CD14-positive monocyte (primary cell): Measurements from ENCODE around the gene CC2D2A. TPM values are rescaled to one million over a fixed set of nuclear protein-coding genes. Genes with fewer than 3 reads are reported as not detected.

ENCODE experiments used
- DNase-seq, 3 donors: peaks; one replicate each; pipeline ENCODE4 v3.0.0-alpha.2; 2011 to 2022
- H2AFZ ChIP-seq: 2 replicates; pipeline ENCODE4 v1.6.0; 2012; ENCODE audit warnings: mild to moderate bottlenecking, low read depth, low read length, inconsistent platforms; ENCODE audit not compliant: insufficient read depth, poor library complexity, severe bottlenecking
- H3K27ac ChIP-seq, 2 donors: 1 replicate in 1 of 2; 2 replicates in 1 of 2; pipeline ENCODE4 v1.5.1; 2012 to 2013; ENCODE audit warnings: low read length in 2 of 2, control low read depth in 1 of 2, inconsistent platforms in 1 of 2, low read depth in 1 of 2, mild to moderate bottlenecking in 1 of 2
- H3K27me3 ChIP-seq, 2 donors: one replicate each; pipeline versions ENCODE4 v1.6.0 to v1.6.1; 2011 to 2013; ENCODE audit warnings: low read length in 2 of 2; ENCODE audit not compliant: control insufficient read depth in 2 of 2, insufficient read depth in 2 of 2
- H3K36me3 ChIP-seq, 2 donors: replicated peaks in 1 of 2; 1 replicate in 1 of 2; 2 replicates in 1 of 2; pipeline versions ENCODE4 v1.5.1 to v1.6.1; 2012 to 2013; ENCODE audit warnings: low read length in 2 of 2, control low read depth in 1 of 2, inconsistent platforms in 1 of 2, mild to moderate bottlenecking in 1 of 2; ENCODE audit not compliant: insufficient read depth in 2 of 2, control insufficient read depth in 1 of 2
- H3K4me1 ChIP-seq, 2 donors: 1 replicate in 1 of 2; 2 replicates in 1 of 2; pipeline versions ENCODE4 v1.5.1 to v1.6.1; 2012 to 2013; ENCODE audit warnings: low read length in 2 of 2, control low read depth in 1 of 2, inconsistent platforms in 1 of 2, mild to moderate bottlenecking in 1 of 2, moderate library complexity in 1 of 2; ENCODE audit not compliant: insufficient read depth in 2 of 2, control insufficient read depth in 1 of 2
- H3K4me2 ChIP-seq: replicated peaks from 2 replicates; pipeline ENCODE3; 2012; ENCODE audit warnings: low read length, moderate library complexity, mild to moderate bottlenecking; ENCODE audit not compliant: poor library complexity, severe bottlenecking; ENCODE audit errors: extremely low read depth
- H3K4me3 ChIP-seq, 3 experiments: fragments of 200-600 bp in 1 of 3; sonication (generic) in 1 of 3; replicated peaks in 1 of 3; 1 replicate in 2 of 3; 2 replicates in 1 of 3; pipeline ENCODE4 v1.5.1; 2011 to 2013; ENCODE audit warnings: low read length in 3 of 3, mild to moderate bottlenecking in 3 of 3, control low read depth in 2 of 3, low read depth in 2 of 3, inconsistent platforms in 1 of 3, moderate library complexity in 1 of 3
- H3K79me2 ChIP-seq: 2 replicates; pipeline ENCODE4 v1.6.0; 2012; ENCODE audit warnings: mild to moderate bottlenecking, control low read depth, inconsistent platforms, low read length, moderate library complexity; ENCODE audit not compliant: insufficient read depth
- H3K9ac ChIP-seq: 2 replicates; pipeline ENCODE4 v1.6.0; 2017; ENCODE audit warnings: low read length, mild to moderate bottlenecking; ENCODE audit not compliant: insufficient read depth, poor library complexity, severe bottlenecking
- H3K9me3 ChIP-seq, 2 donors: replicated peaks in 1 of 2; 1 replicate in 1 of 2; 2 replicates in 1 of 2; pipeline versions ENCODE4 v1.5.1 to v1.6.1; 2012 to 2013; ENCODE audit warnings: low read length in 2 of 2, control low read depth in 1 of 2; ENCODE audit not compliant: control insufficient read depth in 1 of 2, insufficient read depth in 1 of 2
- H4K20me1 ChIP-seq: 2 replicates; pipeline ENCODE4 v1.6.0; 2012; ENCODE audit warnings: mild to moderate bottlenecking, low read length, control low read depth, moderate library complexity; ENCODE audit not compliant: insufficient read depth
- H3K27ac Mint-ChIP-seq, 7 donors: one replicate each; pipeline ENCODE4 v1.8.0; 2020; ENCODE audit warnings: mild to moderate bottlenecking in 7 of 7, mixed read lengths in 7 of 7, moderate library complexity in 6 of 7, inconsistent platforms in 2 of 7
- H3K27me3 Mint-ChIP-seq, 3 donors: one replicate each; pipeline ENCODE4 v1.8.0; 2021 to 2022; ENCODE audit warnings: low read depth in 3 of 3, mild to moderate bottlenecking in 3 of 3, mixed read lengths in 3 of 3, moderate library complexity in 3 of 3, inconsistent platforms in 1 of 3
- H3K36me3 Mint-ChIP-seq, 2 donors: one replicate each; pipeline ENCODE4 v1.8.0; 2020; ENCODE audit warnings: mixed read lengths in 2 of 2, inconsistent platforms in 1 of 2, mild to moderate bottlenecking in 1 of 2
- H3K4me1 Mint-ChIP-seq: one replicate; pipeline ENCODE4 v1.8.0; 2020; ENCODE audit warnings: mild to moderate bottlenecking, mixed read lengths
- H3K4me3 Mint-ChIP-seq, 2 donors: one replicate each; pipeline ENCODE4 v1.8.0; 2020; ENCODE audit warnings: mild to moderate bottlenecking in 2 of 2, mixed read lengths in 2 of 2, moderate library complexity in 1 of 2
- H3K9me3 Mint-ChIP-seq, 7 donors: one replicate each; pipeline ENCODE4 v1.8.0; 2020 to 2022; ENCODE audit warnings: mixed read lengths in 7 of 7, mild to moderate bottlenecking in 6 of 7, moderate library complexity in 6 of 7, inconsistent platforms in 2 of 7
- WGBS: methylation state at CpG from one replicate; pipeline ENCODE4 v1.1.5; 2013; ENCODE audit warnings: missing lambda C conversion rate; ENCODE audit not compliant: insufficient coverage; 5-methylcytosine and 5-hydroxymethylcytosine counted together
- intact Hi-C, 2 donors: fragments of 100-400 bp; cut with micrococcal nuclease; formaldehyde crosslinking; loops; one replicate each; pipeline versions ENCODE4 v1.15.0 to v1.15.1; 2023
- polyA plus RNA-seq, 3 donors: library from polyadenylated mRNA; depleted of rRNA in 1 of 3; unstranded in 2 of 3; stranded (reverse) in 1 of 3; fragments of 300-500 nt in 2 of 3; fragments of >200 nt in 1 of 3; fragmentation: Illumina TruSeq in 2 of 3; gene quantifications; 1 replicate in 2 of 3; 2 replicates in 1 of 3; pipeline ENCODE4 v1.2.3, GENCODE V29; 2012 to 2021
- TF ChIP-seq, protein P1 (sequence below): fragments of 200-600 bp; IDR thresholded peaks from one replicate; pipeline ENCODE4 v1.8.0; 2022; ENCODE audit warnings: antibody characterized with exemption, mild to moderate bottlenecking

The CC2D2A gene
- polyA plus RNA-seq, 3 donors: 1.7 to 2.5 (median 1.9) TPM

GRCh38 chr4:15544248-15544729 lies 74.6 kb downstream of the CC2D2A start:
- peaks cover 35 to 57% of the 10 kb centered on the region in 2 donors for H3K36me3 Mint-ChIP-seq
- no peak overlapping the region for H3K9ac ChIP-seq
- no peaks in the 10 kb centered on the region for H3K4me1 ChIP-seq
- H3K36me3 ChIP-seq: peaks cover 17 to 39% of the 10 kb centered on the region in 2 donors
- H3K27ac Mint-ChIP-seq: peak overlapping the region in 1 of 7 donors; percentile 77
- no peaks in the 10 kb centered on the region for H4K20me1 ChIP-seq
- H3K27me3 ChIP-seq: no peaks in the 10 kb centered on the region
- no peak overlapping the region for H2AFZ ChIP-seq
- H3K4me3 ChIP-seq: no peak overlapping the region
- no peak overlapping the region for H3K4me2 ChIP-seq
- H3K9me3 ChIP-seq: no peaks in the 10 kb centered on the region
- no peaks in the 10 kb centered on the region for H3K79me2 ChIP-seq
- TF ChIP-seq, protein P1, sequence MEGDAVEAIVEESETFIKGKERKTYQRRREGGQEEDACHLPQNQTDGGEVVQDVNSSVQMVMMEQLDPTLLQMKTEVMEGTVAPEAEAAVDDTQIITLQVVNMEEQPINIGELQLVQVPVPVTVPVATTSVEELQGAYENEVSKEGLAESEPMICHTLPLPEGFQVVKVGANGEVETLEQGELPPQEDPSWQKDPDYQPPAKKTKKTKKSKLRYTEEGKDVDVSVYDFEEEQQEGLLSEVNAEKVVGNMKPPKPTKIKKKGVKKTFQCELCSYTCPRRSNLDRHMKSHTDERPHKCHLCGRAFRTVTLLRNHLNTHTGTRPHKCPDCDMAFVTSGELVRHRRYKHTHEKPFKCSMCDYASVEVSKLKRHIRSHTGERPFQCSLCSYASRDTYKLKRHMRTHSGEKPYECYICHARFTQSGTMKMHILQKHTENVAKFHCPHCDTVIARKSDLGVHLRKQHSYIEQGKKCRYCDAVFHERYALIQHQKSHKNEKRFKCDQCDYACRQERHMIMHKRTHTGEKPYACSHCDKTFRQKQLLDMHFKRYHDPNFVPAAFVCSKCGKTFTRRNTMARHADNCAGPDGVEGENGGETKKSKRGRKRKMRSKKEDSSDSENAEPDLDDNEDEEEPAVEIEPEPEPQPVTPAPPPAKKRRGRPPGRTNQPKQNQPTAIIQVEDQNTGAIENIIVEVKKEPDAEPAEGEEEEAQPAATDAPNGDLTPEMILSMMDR: no peak
- no peak overlapping the region for H3K27ac ChIP-seq
- no peaks in the 10 kb centered on the region for H3K27me3 Mint-ChIP-seq
- no peak overlapping the region for H3K4me3 Mint-ChIP-seq
- no CpG with 5 or more reads among the region's 1 CpG for WGBS
- intact Hi-C loops: no loop called here
- peaks cover 5% of the 10 kb centered on the region for H3K4me1 Mint-ChIP-seq
- peaks cover 0 to 2% (median 0%) of the 10 kb centered on the region in 7 donors for H3K9me3 Mint-ChIP-seq
- no peak for DNase-seq

DNA sequence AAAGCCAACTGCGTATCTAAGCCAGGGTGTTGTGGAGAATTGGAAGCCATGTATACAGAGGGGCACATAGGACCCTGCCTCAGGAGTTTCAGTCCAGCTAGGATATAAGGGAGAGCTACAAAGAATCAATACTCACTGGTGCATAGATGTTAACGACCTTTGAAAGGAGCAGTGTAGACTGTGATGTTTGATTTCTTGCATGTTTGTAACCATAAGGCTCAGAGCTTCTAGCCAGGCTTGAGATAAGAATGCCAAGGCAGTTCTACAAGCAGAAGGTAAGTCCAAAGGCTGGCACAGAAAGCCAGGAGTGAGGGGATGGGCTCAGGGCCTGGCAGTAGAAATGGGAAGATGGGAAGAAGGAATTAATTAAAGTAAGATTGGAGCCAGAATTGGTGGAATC lies 75.7 kb downstream of the CC2D2A start:
- no peak overlapping the region for H3K4me3 ChIP-seq
- DNase-seq: no peak
- H3K4me1 ChIP-seq: no peaks in the 10 kb centered on the region
- intact Hi-C loops: no loop called here
- peaks cover 5% of the 10 kb centered on the region for H3K4me1 Mint-ChIP-seq
- H4K20me1 ChIP-seq: no peaks in the 10 kb centered on the region
- peak overlapping the region in 2 of 7 donors; percentile 17 to 31 for H3K27ac Mint-ChIP-seq
- peaks cover 35 to 58% of the 10 kb centered on the region in 2 donors for H3K36me3 Mint-ChIP-seq
- H3K27me3 ChIP-seq: no peaks in the 10 kb centered on the region
- H3K9ac ChIP-seq: no peak overlapping the region
- no peaks in the 10 kb centered on the region for H3K79me2 ChIP-seq
- H3K4me2 ChIP-seq: no peak overlapping the region
- peaks cover 0 to 2% (median 0%) of the 10 kb centered on the region in 7 donors for H3K9me3 Mint-ChIP-seq
- TF ChIP-seq, protein P1: no peak
- no peaks in the 10 kb centered on the region for H3K9me3 ChIP-seq
- H3K4me3 Mint-ChIP-seq: no peak overlapping the region
- H2AFZ ChIP-seq: no peak overlapping the region
- peaks cover 17 to 42% of the 10 kb centered on the region in 2 donors for H3K36me3 ChIP-seq
- WGBS: 100% methylated on average over 2 of the region's 2 CpGs
- H3K27ac ChIP-seq: no peak overlapping the region
- H3K27me3 Mint-ChIP-seq: no peaks in the 10 kb centered on the region
